IMR-90 (cell line): ENCODE measurements around the gene HS3ST6. TPM values are rescaled to one million over a fixed set of nuclear protein-coding genes. Genes with fewer than 3 reads are reported as not detected.

Experiments
- ATAC-seq: fragments of 200-7000 bp; cut with Tn5 transposase; 2 replicates; pipeline ENCODE4 v1.9.1; 2020; ENCODE audit warnings: low read depth, mild to moderate bottlenecking, moderate library complexity
- BruUV-seq: library from RNA; stranded (reverse); fragments of 400-500 nt; replicated peaks from 2 replicates; lab custom pipeline; 2021; lab: Mats Ljungman, UMichigan
- CTCF ChIA-PET: fragments of 300-600 bp; formaldehyde crosslinking; extraction: SDS; loops from one replicate; lab custom pipeline; 2021; ENCODE audit warnings: antibody characterized with exemption; lab: Yijun Ruan, JAX
- POLR2A ChIA-PET: fragments of 300-600 bp; sonication (Branson Sonifier 250); formaldehyde crosslinking; loops from one replicate; lab custom pipeline; 2022; ENCODE audit warnings: antibody characterized with exemption; ENCODE audit not compliant: unreplicated experiment; lab: Charles Lee
- DNase-seq: peaks from one replicate; pipeline ENCODE4 v3.0.0; 2013
- H2AFZ ChIP-seq: replicated peaks from 2 replicates; pipeline ENCODE3; 2013; ENCODE audit warnings: low read length, mild to moderate bottlenecking; ENCODE audit not compliant: poor library complexity
- H2AK5ac ChIP-seq: 2 replicates; pipeline ENCODE4 v1.6.1; 2013; ENCODE audit warnings: low read depth, low read length, inconsistent platforms
- H2AK9ac ChIP-seq: replicated peaks from 2 replicates; pipeline ENCODE3; 2013; ENCODE audit warnings: mild to moderate bottlenecking, low read depth, low read length, moderate library complexity; ENCODE audit not compliant: poor library complexity
- H2BK120ac ChIP-seq: 2 replicates; pipeline ENCODE4 v1.6.1; 2013; ENCODE audit warnings: low read depth, low read length, inconsistent platforms
- H2BK15ac ChIP-seq: 3 replicates; pipeline ENCODE4 v1.6.1; 2013; ENCODE audit warnings: low read depth, low read length, inconsistent platforms
- H2BK20ac ChIP-seq: 2 replicates; pipeline ENCODE4 v1.6.1; 2013; ENCODE audit warnings: low read depth, mild to moderate bottlenecking, inconsistent platforms, low read length, moderate library complexity
- H2BK5ac ChIP-seq: 2 replicates; pipeline ENCODE4 v1.6.1; 2013; ENCODE audit warnings: mild to moderate bottlenecking, low read depth, low read length, inconsistent platforms; ENCODE audit not compliant: poor library complexity, severe bottlenecking
- H3K14ac ChIP-seq: replicated peaks from 2 replicates; pipeline ENCODE4 v1.6.1; 2013; ENCODE audit warnings: low read depth, low read length, inconsistent platforms
- H3K18ac ChIP-seq: 2 replicates; pipeline ENCODE4 v1.6.1; 2013; ENCODE audit warnings: low read depth, low read length, control low read depth
- H3K23ac ChIP-seq: 2 replicates; pipeline ENCODE4 v1.6.1; 2013; ENCODE audit warnings: low read depth, low read length, inconsistent platforms
- H3K27ac ChIP-seq: 2 replicates; pipeline ENCODE4 v1.5.1; 2013; ENCODE audit warnings: mild to moderate bottlenecking, control low read depth, low read length; ENCODE audit not compliant: insufficient read depth
- H3K27me3 ChIP-seq: 2 replicates; pipeline ENCODE4 v1.6.1; 2013; ENCODE audit warnings: low read length; ENCODE audit not compliant: control insufficient read depth, insufficient read depth
- H3K36me3 ChIP-seq: 2 replicates; pipeline ENCODE4 v1.6.1; 2013; ENCODE audit warnings: low read length, mixed read lengths; ENCODE audit not compliant: control insufficient read depth, insufficient read depth
- H3K4ac ChIP-seq: 2 replicates; pipeline ENCODE4 v1.6.1; 2013; ENCODE audit warnings: low read depth, low read length, inconsistent platforms
- H3K4me1 ChIP-seq: 2 replicates; pipeline ENCODE4 v1.6.1; 2013; ENCODE audit warnings: low read length, mixed read lengths; ENCODE audit not compliant: control insufficient read depth, insufficient read depth
- H3K4me2 ChIP-seq: 2 replicates; pipeline ENCODE4 v1.6.1; 2013; ENCODE audit warnings: low read depth, mild to moderate bottlenecking, control low read depth, low read length, moderate library complexity
- H3K4me3 ChIP-seq: 2 replicates; pipeline ENCODE4 v1.5.1; 2013; ENCODE audit warnings: low read depth, mild to moderate bottlenecking, control low read depth, low read length, moderate library complexity; ENCODE audit not compliant: insufficient read depth
- H3K56ac ChIP-seq: 2 replicates; pipeline ENCODE4 v1.6.1; 2013; ENCODE audit warnings: low read length, inconsistent platforms; ENCODE audit not compliant: insufficient read depth; ENCODE audit errors: extremely low read depth
- H3K79me1 ChIP-seq, 2 experiments: 2 replicates each; pipeline ENCODE4 v1.6.1; 2013; ENCODE audit warnings: low read length in 2 of 2, inconsistent platforms in 1 of 2, low read depth in 1 of 2
- H3K9ac ChIP-seq: 2 replicates; pipeline ENCODE4 v1.6.1; 2013; ENCODE audit warnings: low read depth, low read length, control low read depth
- H3K9me1 ChIP-seq: 2 replicates; pipeline ENCODE4 v1.6.1; 2013; ENCODE audit warnings: low read length, inconsistent platforms; ENCODE audit not compliant: insufficient read depth
- H3K9me3 ChIP-seq: 2 replicates; pipeline ENCODE4 v1.6.1; 2013; ENCODE audit warnings: low read length; ENCODE audit not compliant: control insufficient read depth, insufficient read depth
- H4K20me1 ChIP-seq: 2 replicates; pipeline ENCODE4 v1.6.1; 2013; ENCODE audit warnings: low read length, inconsistent platforms; ENCODE audit not compliant: insufficient read depth
- H4K5ac ChIP-seq: 2 replicates; pipeline ENCODE4 v1.6.1; 2013; ENCODE audit warnings: mild to moderate bottlenecking, low read depth, low read length, control low read depth
- H4K8ac ChIP-seq, 2 experiments: 2 replicates each; pipeline ENCODE4 v1.6.1; 2013; ENCODE audit warnings: low read depth in 2 of 2, low read length in 2 of 2, control low read depth in 1 of 2, inconsistent platforms in 1 of 2
- H4K91ac ChIP-seq: 2 replicates; pipeline ENCODE4 v1.6.1; 2013; ENCODE audit warnings: low read depth, low read length, inconsistent platforms; ENCODE audit not compliant: insufficient read depth
- BHLHE40 ChIP-seq: fragments of 150-350 bp; IDR thresholded peaks from 2 replicates; pipeline ENCODE4 v1.6.1; 2016; ENCODE audit warnings: mild to moderate bottlenecking, low read depth, low read length
- CEBPB ChIP-seq: IDR thresholded peaks from 2 replicates; pipeline ENCODE4 v1.6.1; 2012; ENCODE audit warnings: low read depth, low read length, improper control_type of control experiment
- CHD1 ChIP-seq: IDR thresholded peaks from 2 replicates; pipeline ENCODE4 v1.6.1; 2012; ENCODE audit warnings: low read depth, low read length, improper control_type of control experiment
- CTCF ChIP-seq: conservative IDR thresholded peaks from 2 replicates; pipeline ENCODE4 v1.5.1; 2012; ENCODE audit warnings: mild to moderate bottlenecking, low read depth, low read length, improper control_type of control experiment
- FOS ChIP-seq: fragments of 150-350 bp; IDR thresholded peaks from 2 replicates; pipeline ENCODE4 v1.6.1; 2016; ENCODE audit warnings: low read depth, low read length
- MAFK ChIP-seq: IDR thresholded peaks from 2 replicates; pipeline ENCODE4 v1.6.1; 2012; ENCODE audit warnings: low read depth, low read length, improper control_type of control experiment
- MAZ ChIP-seq: IDR thresholded peaks from 2 replicates; pipeline ENCODE4 v1.6.1; 2012; ENCODE audit warnings: low read depth, mild to moderate bottlenecking, low read length, improper control_type of control experiment, moderate library complexity, borderline replicate concordance
- MXI1 ChIP-seq: IDR thresholded peaks from 2 replicates; pipeline ENCODE4 v1.6.1; 2012; ENCODE audit warnings: low read depth, mild to moderate bottlenecking, low read length, moderate library complexity, borderline replicate concordance
- NFE2L2 ChIP-seq: fragments of 150-350 bp; IDR thresholded peaks from 2 replicates; pipeline ENCODE4 v1.6.1; 2016; ENCODE audit warnings: low read depth, mild to moderate bottlenecking, low read length
- POLR2A ChIP-seq: IDR thresholded peaks from 2 replicates; pipeline ENCODE4 v1.6.1; 2012; ENCODE audit warnings: mild to moderate bottlenecking, low read depth, low read length
- RAD21 ChIP-seq: IDR thresholded peaks from 2 replicates; pipeline ENCODE4 v1.6.1; 2012; ENCODE audit warnings: low read length, improper control_type of control experiment
- RCOR1 ChIP-seq: IDR thresholded peaks from 2 replicates; pipeline ENCODE4 v1.6.1; 2012; ENCODE audit warnings: mild to moderate bottlenecking, low read length, improper control_type of control experiment; ENCODE audit not compliant: insufficient replicate concordance
- RFX5 ChIP-seq: IDR thresholded peaks from 2 replicates; pipeline ENCODE4 v1.8.0; 2012; ENCODE audit warnings: low read depth, mild to moderate bottlenecking, low read length, moderate library complexity
- SMC3 ChIP-seq: fragments of 150-350 bp; IDR thresholded peaks from 2 replicates; pipeline ENCODE4 v1.6.1; 2016; ENCODE audit warnings: low read depth, mild to moderate bottlenecking, antibody characterized with exemption, low read length, moderate library complexity
- USF2 ChIP-seq: fragments of 150-350 bp; IDR thresholded peaks from 2 replicates; pipeline ENCODE4 v1.6.1; 2017; ENCODE audit warnings: mild to moderate bottlenecking, antibody characterized with exemption, low read length, low read depth
- WGBS, 2 experiments: methylation state at CpG; one replicate each; pipeline versions ENCODE4 v1.1.5 to v1.1.7; 2013; ENCODE audit warnings: missing lambda C conversion rate in 2 of 2; ENCODE audit not compliant: insufficient read length in 1 of 2; ENCODE audit errors: extremely low coverage in 2 of 2; 5-methylcytosine and 5-hydroxymethylcytosine counted together
- dilution Hi-C: fragments of 300-500 bp; cut with HindIII; formaldehyde crosslinking; loops from one replicate; pipeline ENCODE4 v1.14.3; 2018; ENCODE audit warnings: low sequenced_read_pairs; ENCODE audit not compliant: unreplicated experiment
- in situ Hi-C: fragments of 300-500 bp; cut with MboI; formaldehyde crosslinking; loops from 3 replicates; pipeline ENCODE4 v1.14.3; 2019; ENCODE audit warnings: low sequenced_read_pairs, inconsistent platforms, mixed read lengths
- intact Hi-C: fragments of 100-400 bp; cut with micrococcal nuclease; formaldehyde crosslinking; loops from 2 replicates; pipeline ENCODE4 v1.10.0; 2022
- polyA plus RNA-seq, 3 experiments: library from polyadenylated mRNA; depleted of rRNA; stranded (reverse); fragments of >200 nt; gene quantifications; 2 replicates each; pipeline ENCODE4 v1.2.3, GENCODE V29; 2012; ENCODE audit warnings: low replicate concordance in 1 of 3
- total RNA-seq: library from RNA; depleted of rRNA; stranded (reverse); fragments of >200 nt; gene quantifications from 2 replicates; pipeline ENCODE4 v1.2.3, GENCODE V29; 2012
- TF ChIP-seq, protein P1 (sequence below): fragments of 150-350 bp; IDR thresholded peaks from 2 replicates; pipeline ENCODE4 v1.6.1; 2016; ENCODE audit warnings: low read depth, mild to moderate bottlenecking, low read length, moderate library complexity, borderline replicate concordance

Gene HS3ST6
- total and polyA plus RNA-seq, 2 of the 4 experiments (the other 2 are of a cell fraction) = not detected

- Histone ChIP-seq H4K91ac (no peak overlapping the region), H2AK5ac (no peak overlapping the region), H3K14ac (no peak overlapping the region), H2BK5ac (no peak overlapping the region), H3K9me1 (no peaks in the 10 kb centered on the region), H3K36me3 (no peaks in the 10 kb centered on the region), H3K9ac (no peak overlapping the region), H3K4me3 (no peak overlapping the region), H3K56ac (no peak overlapping the region), H3K79me1 (no peaks in the 10 kb centered on the region), H4K5ac (no peak overlapping the region), H3K9me3 (no peaks in the 10 kb centered on the region), H3K23ac (no peak overlapping the region), H2BK15ac (no peak overlapping the region), H3K4me1 (no peaks in the 10 kb centered on the region), H3K18ac (no peak overlapping the region), H4K8ac (no peak overlapping the region), H3K4ac (no peak overlapping the region), H3K27ac (no peak overlapping the region), H2AK9ac (no peak overlapping the region), H3K27me3 (peaks cover 67% of the 10 kb centered on the region), H4K20me1 (no peaks in the 10 kb centered on the region), H2BK20ac (no peak overlapping the region), H2AFZ (no peak overlapping the region), H3K4me2 (no peak overlapping the region), H2BK120ac (no peak overlapping the region)
- in situ Hi-C loops (no loop called here), dilution Hi-C loops (no loop called here), intact Hi-C loops (no loop called here)
- ChIA-PET POLR2A (no interaction called here), CTCF (no interaction called here)
- DNase-seq (no peak), ATAC-seq (no peak)
- WGBS, 2 experiments = 60% methylated on average over 2 of the region's 17 CpGs; no CpG with 5 or more reads in 1 of the 2 experiments
- no peak for TF ChIP-seq CHD1
- no peak for TF ChIP-seq MAFK
- TF ChIP-seq FOS = no peak
- no peak for TF ChIP-seq USF2
- TF ChIP-seq MAZ = no peak
- TF ChIP-seq, protein P1, sequence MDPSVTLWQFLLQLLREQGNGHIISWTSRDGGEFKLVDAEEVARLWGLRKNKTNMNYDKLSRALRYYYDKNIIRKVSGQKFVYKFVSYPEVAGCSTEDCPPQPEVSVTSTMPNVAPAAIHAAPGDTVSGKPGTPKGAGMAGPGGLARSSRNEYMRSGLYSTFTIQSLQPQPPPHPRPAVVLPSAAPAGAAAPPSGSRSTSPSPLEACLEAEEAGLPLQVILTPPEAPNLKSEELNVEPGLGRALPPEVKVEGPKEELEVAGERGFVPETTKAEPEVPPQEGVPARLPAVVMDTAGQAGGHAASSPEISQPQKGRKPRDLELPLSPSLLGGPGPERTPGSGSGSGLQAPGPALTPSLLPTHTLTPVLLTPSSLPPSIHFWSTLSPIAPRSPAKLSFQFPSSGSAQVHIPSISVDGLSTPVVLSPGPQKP = no peak
- TF ChIP-seq RFX5 = no peak
- TF ChIP-seq CEBPB = no peak
- no peak for TF ChIP-seq POLR2A
- no peak for TF ChIP-seq MXI1
- TF ChIP-seq RAD21 = no peak
- no peak for TF ChIP-seq CTCF
- TF ChIP-seq BHLHE40 = no peak
- no peak for TF ChIP-seq RCOR1
- no peak for TF ChIP-seq NFE2L2
- TF ChIP-seq SMC3 = no peak
- no TSS peak for BruUV-seq
These were observed 6.0 kb downstream of the HS3ST6 start for GRCh38 chr16:1912215-1912543.
